ENCODE data around the gene ZNRF2.
"Not testable (repeated sequence)": the region's sequence is repeated elsewhere in the genome, so short reads cannot be mapped to it uniquely, and the experiment has no call there.

ZNRF2 gene

GRCh38 chr7:30287625-30288024 lies 3.2 kb downstream of the ZNRF2 start:
- FAIRE-seq; DNase-seq (ENCODE audit: low spot score): not testable (repeated sequence)

DNA sequence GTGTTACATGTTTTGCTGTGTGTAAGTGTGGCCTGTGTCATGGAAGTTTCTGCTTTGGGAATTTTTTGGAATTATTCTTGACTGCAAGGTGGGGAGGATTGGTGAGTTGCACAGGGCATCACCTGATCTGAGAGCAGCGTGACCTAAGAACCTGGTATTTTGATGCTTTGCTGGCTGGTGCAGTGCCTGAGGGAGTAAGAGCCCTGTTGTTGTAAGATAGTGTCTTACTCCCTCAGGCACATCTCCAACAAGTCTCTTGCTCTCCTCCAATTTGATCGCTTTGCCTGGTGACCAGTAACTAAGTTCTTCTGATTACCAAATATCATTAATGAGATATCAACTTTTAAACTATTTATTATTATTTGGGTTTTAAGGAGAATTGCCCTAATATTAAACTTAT lies 5.2 kb downstream of the ZNRF2 start:
- FAIRE-seq; DNase-seq (ENCODE audit: low spot score): not testable (repeated sequence)

DNA sequence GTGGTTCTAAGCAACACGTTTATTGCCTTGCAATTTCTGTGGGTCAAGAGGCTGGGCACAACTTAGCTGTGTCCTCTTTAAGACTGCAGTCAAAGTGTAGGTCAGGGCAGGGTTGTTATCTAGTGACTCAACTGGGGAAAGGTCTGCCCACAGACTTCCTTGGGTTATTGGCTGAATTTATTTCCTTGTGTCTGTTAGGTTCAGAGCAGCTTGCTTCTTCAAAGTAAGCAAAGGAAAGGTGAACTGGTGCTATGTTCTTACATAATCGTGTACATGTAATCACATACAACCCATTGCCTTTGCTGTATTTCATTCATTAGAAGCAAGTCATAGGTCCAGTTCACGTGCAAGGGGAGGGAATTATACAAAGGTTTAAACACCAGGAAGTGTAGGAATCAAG lies 5.9 kb downstream of the ZNRF2 start:
- FAIRE-seq; DNase-seq (ENCODE audit: low spot score): not testable (repeated sequence)

DNA sequence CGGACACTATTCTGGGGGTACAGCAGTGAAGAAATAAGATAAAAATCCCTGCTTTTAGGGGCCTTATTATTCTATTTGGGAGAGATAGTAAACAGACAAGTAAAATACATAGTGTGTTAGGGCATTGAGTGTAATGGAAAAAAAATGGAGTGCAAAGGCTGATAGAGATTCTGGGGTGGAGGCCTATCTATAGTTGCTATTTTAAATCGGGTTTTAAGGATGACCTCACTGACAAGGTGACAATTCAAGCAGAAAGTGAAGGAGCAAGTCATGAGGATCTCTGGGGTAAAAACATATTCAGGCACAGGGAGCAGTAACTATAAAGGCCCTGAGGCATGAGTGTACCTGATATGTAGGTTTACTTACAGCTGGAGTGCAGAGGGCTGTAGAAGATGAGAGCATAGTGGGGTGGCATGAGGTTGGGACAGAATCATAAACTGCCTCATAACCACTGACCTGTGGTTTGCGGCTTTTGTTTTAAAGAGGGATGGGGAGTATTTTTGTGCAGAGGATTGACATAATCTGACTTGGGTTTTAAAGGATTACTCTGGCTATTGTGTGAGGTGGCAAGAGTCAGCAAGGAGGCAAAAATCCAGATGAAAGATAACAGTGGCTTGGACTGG lies 8.1 kb downstream of the ZNRF2 start:
- DNase-seq (ENCODE audit: low spot score); FAIRE-seq: not testable (repeated sequence)

DNA sequence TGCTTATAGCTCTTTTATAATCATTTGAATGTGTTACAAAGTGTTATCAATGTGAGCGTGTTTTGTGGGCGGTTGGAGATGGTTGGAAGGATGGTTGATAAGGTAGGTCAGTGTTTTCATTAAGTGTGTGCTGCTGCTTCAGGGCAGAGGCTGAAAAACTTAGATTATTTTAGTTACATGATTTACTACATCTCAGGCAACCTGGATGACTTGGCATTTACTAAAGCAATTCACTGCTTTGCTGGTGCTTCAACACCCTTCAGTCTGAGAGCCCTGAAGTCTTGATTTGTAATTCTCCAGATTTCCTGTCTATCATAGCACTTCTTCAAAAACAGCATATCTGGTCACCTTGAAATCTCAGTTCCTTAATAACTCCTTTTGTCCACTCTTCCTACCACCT lies 11.9 kb downstream of the ZNRF2 start:
- FAIRE-seq, result not testable (repeated sequence)

DNA sequence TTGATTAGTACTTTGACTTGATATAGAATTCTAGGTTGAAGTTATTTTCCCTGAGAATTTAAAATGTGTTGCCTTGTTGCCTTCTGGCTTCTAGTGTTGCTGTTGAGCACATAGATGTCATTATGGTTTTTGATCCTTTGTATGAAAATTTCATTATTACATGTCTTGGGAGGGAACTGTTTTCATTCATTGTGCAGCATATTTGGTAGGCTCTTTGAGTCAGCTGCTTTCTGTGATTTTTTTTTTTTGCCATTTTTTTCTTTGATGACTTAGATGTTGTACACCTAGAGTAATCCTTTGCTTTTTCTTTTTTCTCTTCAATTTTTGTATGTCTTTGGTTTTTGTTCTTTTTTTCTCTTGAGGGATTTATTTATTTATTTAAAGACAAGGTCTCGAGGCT lies 13.1 kb downstream of the ZNRF2 start:
- not testable (repeated sequence) for DNase-seq (ENCODE audit: low spot score); FAIRE-seq

More for the DNA sequence above, 11.9 kb downstream of the ZNRF2 start:
- not testable (repeated sequence) for DNase-seq (ENCODE audit: low spot score)

DNA sequence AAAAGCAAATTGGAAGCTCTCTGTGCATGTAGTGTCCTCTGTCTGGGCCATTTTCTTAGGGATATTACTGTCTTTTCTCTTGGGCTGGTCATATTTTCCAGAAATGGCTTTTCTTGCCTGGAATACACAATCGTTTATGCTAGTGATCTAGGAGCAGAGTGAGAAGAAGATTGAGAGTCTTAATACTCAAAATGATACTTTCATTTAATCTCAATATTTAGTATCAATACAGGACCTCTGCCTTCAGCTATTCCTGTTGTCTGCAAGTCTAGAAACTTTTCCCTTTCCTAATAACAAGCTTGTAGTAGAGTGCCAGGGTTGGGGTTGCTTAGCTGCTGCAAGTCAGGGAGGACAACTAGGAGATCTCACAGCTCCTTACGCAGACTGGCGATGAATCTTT lies 14.0 kb downstream of the ZNRF2 start:
- not testable (repeated sequence) for DNase-seq (ENCODE audit: low spot score)
- peak; percentile 13 for FAIRE-seq

DNA sequence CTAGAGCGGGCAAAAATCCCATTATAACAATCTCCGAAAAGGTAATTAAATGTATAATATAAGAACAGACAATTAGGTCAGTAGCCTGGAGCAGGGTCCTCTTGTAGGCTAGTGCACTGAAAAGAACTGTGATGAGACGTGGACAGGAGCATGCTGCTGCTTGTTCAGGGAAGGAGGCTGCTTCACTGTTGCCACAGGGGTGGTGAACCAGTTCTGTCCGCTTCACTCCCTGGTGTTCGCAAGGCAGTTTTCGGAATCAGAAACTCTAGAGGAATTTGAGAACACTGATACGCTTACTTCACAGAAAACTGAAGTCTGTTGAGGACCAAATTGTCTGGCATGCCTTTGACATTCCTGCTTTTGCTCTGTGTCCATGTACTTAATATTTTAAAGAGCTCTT lies 17.4 kb downstream of the ZNRF2 start:
- FAIRE-seq (no peak), DNase-seq (ENCODE audit: low spot score) (no peak)

GRCh38 chr7:30302656-30303311 lies 18.4 kb downstream of the ZNRF2 start:
- no peak for FAIRE-seq

DNA sequence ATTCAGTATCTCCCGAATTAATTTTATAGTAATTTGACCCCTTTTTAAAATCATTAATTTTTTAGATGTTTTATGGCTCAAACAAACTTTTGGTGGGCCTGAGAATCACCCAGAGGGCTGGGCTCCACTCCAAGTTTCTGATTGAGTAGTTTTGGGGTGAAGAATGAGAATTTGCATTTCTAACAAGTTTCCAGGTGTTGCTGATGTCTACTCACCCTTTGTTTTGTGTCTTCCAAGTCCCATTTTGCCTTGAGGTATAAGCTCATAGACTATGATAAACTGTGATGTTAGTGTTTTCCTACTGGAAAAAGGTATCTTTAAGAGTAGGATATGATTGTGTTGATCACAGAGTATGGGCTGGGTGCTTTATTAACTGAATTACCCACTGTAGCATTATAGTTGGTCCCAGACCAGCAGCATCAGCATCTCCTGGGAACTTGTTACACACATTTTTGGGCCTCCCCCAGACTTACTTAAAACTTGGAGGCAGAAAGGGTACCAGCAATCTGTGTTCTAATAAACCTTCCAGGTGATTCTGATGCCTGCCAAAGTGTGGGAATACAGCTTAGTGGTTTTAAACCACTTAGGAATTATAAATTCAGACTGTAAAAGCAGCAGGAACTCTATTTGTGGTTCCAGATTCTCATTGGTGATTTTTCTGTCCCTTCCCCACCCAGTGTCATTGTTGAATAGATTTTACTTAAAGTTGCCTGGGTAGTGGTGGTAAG lies 19.1 kb downstream of the ZNRF2 start:
- DNase-seq (ENCODE audit: low spot score), result no peak

More at GRCh38 chr7:30302656-30303311, 18.4 kb downstream of the ZNRF2 start:
- no peak for DNase-seq (ENCODE audit: low spot score)

GRCh38 chr7:30304177-30304884 lies 19.9 kb downstream of the ZNRF2 start:
- DNase-seq (ENCODE audit: low spot score), result no peak
- FAIRE-seq, result no peak

More for the DNA sequence above, 19.1 kb downstream of the ZNRF2 start:
- FAIRE-seq, result no peak

DNA sequence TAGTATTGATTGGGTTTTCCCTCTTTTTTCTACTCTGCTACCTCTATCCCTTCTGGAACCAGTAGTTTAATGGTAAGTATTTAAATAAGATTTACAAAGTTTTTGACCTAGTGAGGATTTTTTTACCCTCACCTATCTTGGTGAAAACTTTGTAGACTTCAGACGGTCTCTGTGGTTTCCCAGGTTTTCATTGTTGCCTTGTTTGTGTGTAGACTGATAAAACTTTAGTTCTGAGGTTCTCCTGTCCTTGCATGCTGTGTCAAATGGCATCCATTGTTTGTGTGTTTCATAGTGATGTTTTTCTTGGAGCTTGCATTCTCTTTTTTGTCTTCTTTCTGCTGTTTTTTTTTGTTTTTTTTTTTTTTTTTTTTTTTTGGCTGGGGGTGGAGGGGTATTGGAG lies 22.6 kb downstream of the ZNRF2 start:
- no peak for FAIRE-seq
- no peak for DNase-seq (ENCODE audit: low spot score)

- DNase-seq (ENCODE audit: low spot score), result no peak
- no peak for FAIRE-seq
These were observed 24.0 kb downstream of the ZNRF2 start for GRCh38 chr7:30308389-30308788.

DNA sequence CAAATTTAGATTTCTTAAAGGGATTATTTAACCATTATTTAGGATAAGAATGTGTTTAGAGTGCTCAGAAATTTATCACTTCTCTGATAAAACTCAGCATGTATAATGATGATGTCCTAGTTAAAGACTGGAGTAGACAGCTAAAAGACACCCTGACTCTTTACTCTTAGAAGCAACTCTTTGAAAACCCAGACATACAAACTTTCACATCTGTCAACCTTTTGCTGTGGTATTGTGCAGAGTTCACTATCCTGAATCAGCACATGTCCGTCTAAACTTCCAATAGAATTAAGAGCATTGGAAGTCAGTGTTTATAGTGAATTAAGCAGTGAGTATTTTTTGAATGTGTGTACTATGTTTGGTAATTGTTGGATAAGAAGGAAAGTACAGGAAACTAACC lies 24.9 kb downstream of the ZNRF2 start:
- DNase-seq (ENCODE audit: low spot score) (no peak), FAIRE-seq (no peak)

DNA sequence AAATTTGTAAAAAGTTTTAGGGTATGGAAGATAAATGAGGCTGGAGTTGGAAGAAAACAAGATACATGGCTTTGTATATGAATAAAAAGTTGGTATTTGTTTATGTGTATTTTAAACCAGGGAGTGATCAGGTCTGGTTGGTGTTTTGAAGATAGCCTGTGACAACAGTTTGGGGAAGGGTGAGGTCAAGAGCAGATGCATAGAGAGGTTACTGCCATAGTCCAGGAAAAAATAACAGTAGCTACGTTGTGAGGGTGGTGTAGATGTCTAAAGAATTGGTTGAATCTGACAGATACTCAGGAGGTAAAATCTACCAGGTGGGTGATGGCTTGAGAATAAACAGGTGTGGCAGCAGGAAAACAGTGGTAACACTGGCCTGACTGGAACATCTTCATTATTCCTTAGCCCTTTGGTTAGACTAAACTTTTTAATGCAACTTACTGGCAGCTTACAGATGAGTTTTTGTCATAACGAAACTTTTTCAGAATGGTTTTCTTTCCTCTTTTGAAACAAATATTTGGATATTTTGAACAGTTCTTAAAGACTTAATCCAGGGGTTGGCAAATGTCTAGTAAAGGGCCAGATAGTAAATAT lies 25.5 kb downstream of the ZNRF2 start:
- FAIRE-seq, result no peak
- DNase-seq (ENCODE audit: low spot score), result no peak

GRCh38 chr7:30310674-30311362 lies 26.4 kb downstream of the ZNRF2 start:
- DNase-seq (ENCODE audit: low spot score) (no peak), FAIRE-seq (no peak)

DNA sequence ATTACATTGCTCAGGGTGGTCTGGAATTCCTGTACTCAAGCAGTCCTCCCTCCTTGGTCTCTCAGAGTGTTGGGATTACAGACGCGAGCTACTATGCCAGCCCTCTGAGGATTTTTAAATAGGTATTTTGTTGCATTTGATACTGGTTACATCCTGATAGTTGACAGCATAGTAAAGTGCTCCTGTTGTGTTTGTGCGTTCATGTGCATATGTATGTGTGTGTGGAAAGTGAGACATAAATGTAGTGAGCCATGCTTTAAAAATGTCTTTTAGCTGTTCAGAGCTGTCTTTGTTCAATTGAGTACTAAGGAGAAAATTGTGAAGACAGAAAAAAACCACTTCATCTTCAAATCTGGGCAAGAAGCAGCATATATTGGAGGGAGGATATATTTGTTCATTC lies 27.8 kb downstream of the ZNRF2 start:
- no peak for DNase-seq (ENCODE audit: low spot score)
- no peak for FAIRE-seq

GRCh38 chr7:30313348-30313747 lies 29.0 kb downstream of the ZNRF2 start:
- FAIRE-seq (no peak), DNase-seq (ENCODE audit: low spot score) (no peak)

GRCh38 chr7:30313793-30314192 lies 29.4 kb downstream of the ZNRF2 start:
- FAIRE-seq, result no peak

GRCh38 chr7:30315589-30315988 lies 31.2 kb downstream of the ZNRF2 start:
- DNase-seq (ENCODE audit: low spot score) (no peak), FAIRE-seq (no peak)

More at GRCh38 chr7:30313793-30314192, 29.4 kb downstream of the ZNRF2 start:
- no peak for DNase-seq (ENCODE audit: low spot score)

GRCh38 chr7:30320392-30320791 lies 36.0 kb downstream of the ZNRF2 start:
- no peak for FAIRE-seq
- no peak for DNase-seq (ENCODE audit: low spot score)

Measured in urothelium cell line (cell line).